Gastroesophageal sphincter (tissue), 3 donors: Measurements from ENCODE around the gene OR2F2.

ENCODE experiments used
- EP300 ChIP-seq: sonication (generic); formaldehyde crosslinking; IDR thresholded peaks from one replicate; pipeline ENCODE4 v1.6.1; 2017; ENCODE audit warnings: antibody characterized with exemption, mild to moderate bottlenecking
- POLR2A ChIP-seq, 2 donors: fragments of 450-650 bp; IDR thresholded peaks; one replicate each; pipeline ENCODE4 v1.6.1; 2017; ENCODE audit warnings: antibody characterized with exemption in 2 of 2, mild to moderate bottlenecking in 2 of 2, moderate library complexity in 1 of 2
- POLR2AphosphoS5 ChIP-seq: sonication (generic); formaldehyde crosslinking; IDR thresholded peaks from one replicate; pipeline ENCODE4 v1.6.1; 2017; ENCODE audit warnings: antibody characterized with exemption
- TF ChIP-seq, protein P1 (sequence below), 4 experiments: fragments of 200-600 bp in 2 of 4; fragments of 450-650 bp in 2 of 4; sonication (generic) in 1 of 4; IDR thresholded peaks; one replicate each; pipeline ENCODE4 v1.5.1; 2017 to 2019; ENCODE audit warnings: antibody characterized with exemption in 4 of 4, mild to moderate bottlenecking in 2 of 4, moderate library complexity in 2 of 4

DNA sequence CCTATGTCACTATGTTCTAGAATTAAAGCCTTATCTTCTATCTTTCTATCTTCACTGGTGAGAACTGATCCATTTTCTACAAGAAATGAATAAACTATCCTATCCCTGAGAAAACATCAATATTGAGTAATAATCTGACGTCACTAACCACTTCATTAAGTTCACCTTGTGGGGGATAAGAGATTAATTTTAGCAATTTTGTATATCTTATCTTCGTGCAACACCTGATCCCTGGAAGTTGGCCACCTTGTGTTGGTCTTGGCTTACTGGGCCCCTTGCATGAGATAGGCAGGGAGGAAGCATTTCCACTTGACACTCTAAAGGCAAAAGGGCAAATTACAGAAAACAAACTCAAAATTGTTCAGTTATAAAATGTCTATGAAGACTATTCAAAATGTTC, 45.0 kb downstream of the OR2F2 start:
- TF ChIP-seq POLR2A (IDR thresholded peaks at IDR 0.05) (no peak), POLR2AphosphoS5 (no peak), EP300 (no peak)
- TF ChIP-seq, protein P1, sequence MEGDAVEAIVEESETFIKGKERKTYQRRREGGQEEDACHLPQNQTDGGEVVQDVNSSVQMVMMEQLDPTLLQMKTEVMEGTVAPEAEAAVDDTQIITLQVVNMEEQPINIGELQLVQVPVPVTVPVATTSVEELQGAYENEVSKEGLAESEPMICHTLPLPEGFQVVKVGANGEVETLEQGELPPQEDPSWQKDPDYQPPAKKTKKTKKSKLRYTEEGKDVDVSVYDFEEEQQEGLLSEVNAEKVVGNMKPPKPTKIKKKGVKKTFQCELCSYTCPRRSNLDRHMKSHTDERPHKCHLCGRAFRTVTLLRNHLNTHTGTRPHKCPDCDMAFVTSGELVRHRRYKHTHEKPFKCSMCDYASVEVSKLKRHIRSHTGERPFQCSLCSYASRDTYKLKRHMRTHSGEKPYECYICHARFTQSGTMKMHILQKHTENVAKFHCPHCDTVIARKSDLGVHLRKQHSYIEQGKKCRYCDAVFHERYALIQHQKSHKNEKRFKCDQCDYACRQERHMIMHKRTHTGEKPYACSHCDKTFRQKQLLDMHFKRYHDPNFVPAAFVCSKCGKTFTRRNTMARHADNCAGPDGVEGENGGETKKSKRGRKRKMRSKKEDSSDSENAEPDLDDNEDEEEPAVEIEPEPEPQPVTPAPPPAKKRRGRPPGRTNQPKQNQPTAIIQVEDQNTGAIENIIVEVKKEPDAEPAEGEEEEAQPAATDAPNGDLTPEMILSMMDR (IDR thresholded peaks at IDR 0.05), result no peak
